ENCODE data around the gene GPBP1. TPM values are rescaled to one million over a fixed set of nuclear protein-coding genes. Genes with fewer than 3 reads are reported as not detected.

Gene GPBP1
- polyA plus RNA-seq, 3 donors: 23.2 to 43.7 (median 30.9) TPM

- no peak overlapping the region for H2AFZ ChIP-seq (ENCODE audit: insufficient read depth, low read depth, low read length, poor library complexity, severe bottlenecking)
- intact Hi-C loops (cut with micrococcal nuclease): no loop called here
- no peak overlapping the region for H3K4me3 ChIP-seq (replicated peaks in 1 of 3; ENCODE audit: low read depth in 2 of 3, low read length in 3 of 3)
- no peaks in the 10 kb centered on the region for H3K27me3 ChIP-seq (ENCODE audit: control insufficient read depth in 2 of 2, insufficient read depth in 2 of 2, low read length in 2 of 2)
- no peak for DNase-seq
- Mint-ChIP-seq H3K36me3 (no peaks in the 10 kb centered on the region), H3K4me3 (no peak overlapping the region), H3K27me3 (ENCODE audit: low read depth in 3 of 3) (peaks cover 0 to 3% (median 1%) of the 10 kb centered on the region in 3 donors), H3K9me3 (peaks cover 3 to 14% (median 13%) of the 10 kb centered on the region in 7 donors), H3K4me1 (peaks cover 14% of the 10 kb centered on the region), H3K27ac (no peak overlapping the region)
- no peak overlapping the region for H3K4me2 ChIP-seq (replicated peaks; ENCODE audit: extremely low read depth, low read length, poor library complexity, severe bottlenecking)
- H3K36me3 ChIP-seq (replicated peaks in 1 of 2; ENCODE audit: control insufficient read depth in 1 of 2, insufficient read depth in 2 of 2, low read length in 2 of 2): no peaks in the 10 kb centered on the region
- H3K27ac ChIP-seq (ENCODE audit: low read depth in 1 of 2, low read length in 2 of 2): no peak overlapping the region
- H3K9me3 ChIP-seq (replicated peaks in 1 of 2; ENCODE audit: control insufficient read depth in 1 of 2, insufficient read depth in 1 of 2, low read length in 2 of 2): peaks cover 4 to 9% of the 10 kb centered on the region in 2 donors
- peaks cover 10 to 18% of the 10 kb centered on the region in 2 donors for H3K4me1 ChIP-seq (ENCODE audit: control insufficient read depth in 1 of 2, insufficient read depth in 2 of 2, low read length in 2 of 2)
- no CpG with 5 or more reads among the region's 6 CpGs for WGBS (ENCODE audit: insufficient coverage)
- no peaks in the 10 kb centered on the region for H4K20me1 ChIP-seq (ENCODE audit: insufficient read depth, low read length)
- H3K9ac ChIP-seq (ENCODE audit: insufficient read depth, low read length, poor library complexity, severe bottlenecking): no peak overlapping the region
- TF ChIP-seq CTCF (IDR thresholded peaks at IDR 0.05): no peak
- H3K79me2 ChIP-seq (ENCODE audit: insufficient read depth, low read length): no peaks in the 10 kb centered on the region
Measured at GRCh38 chr5:57302164-57302563, 128.3 kb downstream of the GPBP1 start.

GRCh38 chr5:57302643-57303042, 128.8 kb downstream of the GPBP1 start:
- H3K79me2 ChIP-seq (ENCODE audit: insufficient read depth, low read length): no peaks in the 10 kb centered on the region
- peaks cover 10 to 18% of the 10 kb centered on the region in 2 donors for H3K4me1 ChIP-seq (ENCODE audit: control insufficient read depth in 1 of 2, insufficient read depth in 2 of 2, low read length in 2 of 2)
- TF ChIP-seq CTCF (IDR thresholded peaks at IDR 0.05): no peak
- Mint-ChIP-seq H3K27me3 (ENCODE audit: low read depth in 3 of 3) (peaks cover 0 to 3% (median 1%) of the 10 kb centered on the region in 3 donors), H3K27ac (no peak overlapping the region), H3K9me3 (peaks cover 3 to 19% (median 14%) of the 10 kb centered on the region in 7 donors), H3K4me3 (no peak overlapping the region), H3K36me3 (no peaks in the 10 kb centered on the region), H3K4me1 (peaks cover 14% of the 10 kb centered on the region)
- H4K20me1 ChIP-seq (ENCODE audit: insufficient read depth, low read length): no peaks in the 10 kb centered on the region
- H2AFZ ChIP-seq (ENCODE audit: insufficient read depth, low read depth, low read length, poor library complexity, severe bottlenecking): no peak overlapping the region
- no peaks in the 10 kb centered on the region for H3K36me3 ChIP-seq (replicated peaks in 1 of 2; ENCODE audit: control insufficient read depth in 1 of 2, insufficient read depth in 2 of 2, low read length in 2 of 2)
- no peak for DNase-seq
- H3K9ac ChIP-seq (ENCODE audit: insufficient read depth, low read length, poor library complexity, severe bottlenecking): no peak overlapping the region
- peaks cover 8 to 11% of the 10 kb centered on the region in 2 donors for H3K9me3 ChIP-seq (replicated peaks in 1 of 2; ENCODE audit: control insufficient read depth in 1 of 2, insufficient read depth in 1 of 2, low read length in 2 of 2)
- H3K4me2 ChIP-seq (replicated peaks; ENCODE audit: extremely low read depth, low read length, poor library complexity, severe bottlenecking): no peak overlapping the region
- intact Hi-C loops (cut with micrococcal nuclease): no loop called here
- H3K27ac ChIP-seq (ENCODE audit: low read depth in 1 of 2, low read length in 2 of 2): no peak overlapping the region
- H3K27me3 ChIP-seq (ENCODE audit: control insufficient read depth in 2 of 2, insufficient read depth in 2 of 2, low read length in 2 of 2): no peaks in the 10 kb centered on the region
- no peak overlapping the region for H3K4me3 ChIP-seq (replicated peaks in 1 of 3; ENCODE audit: low read depth in 2 of 3, low read length in 3 of 3)

Measured in CD14-positive monocyte (primary cell).